DOHH2 (cell line): ENCODE data around the gene CSF2RB.

Experiments used
- H3F3A ChIP-seq: fragments of 200-600 bp; sonication (generic), shearing (Covaris generic); 2 replicates; pipeline ENCODE4 v1.6.0; 2016; ENCODE audit warnings: antibody characterized with exemption, mild to moderate bottlenecking; ENCODE audit not compliant: control insufficient read depth, insufficient read depth
- H3K27ac ChIP-seq: fragments of 200-600 bp; sonication (generic); 2 replicates; pipeline ENCODE4 v1.5.1; 2014; ENCODE audit warnings: low read depth, mild to moderate bottlenecking, low read length, moderate library complexity
- H3K27me3 ChIP-seq: fragments of 200-600 bp; sonication (generic); 2 replicates; pipeline ENCODE4 v1.6.1; 2014; ENCODE audit warnings: mild to moderate bottlenecking, low read length, mixed read lengths; ENCODE audit not compliant: control insufficient read depth
- H3K36me3 ChIP-seq: fragments of 200-600 bp; sonication (generic); 2 replicates; pipeline ENCODE4 v1.6.1; 2014; ENCODE audit warnings: mild to moderate bottlenecking, low read length, moderate library complexity, mixed read lengths; ENCODE audit not compliant: control insufficient read depth
- H3K4me1 ChIP-seq: fragments of 200-600 bp; sonication (generic); 2 replicates; pipeline ENCODE4 v1.6.1; 2014; ENCODE audit warnings: mild to moderate bottlenecking, low read length, mixed read lengths; ENCODE audit not compliant: control insufficient read depth
- H3K4me2 ChIP-seq: fragments of 200-600 bp; sonication (generic); 2 replicates; pipeline ENCODE4 v1.6.0; 2014; ENCODE audit warnings: mild to moderate bottlenecking, low read length, moderate library complexity
- H3K4me3 ChIP-seq: fragments of 200-600 bp; sonication (generic); 2 replicates; pipeline ENCODE4 v1.5.1; 2014; ENCODE audit warnings: mild to moderate bottlenecking, low read length, mixed read lengths
- H3K79me2 ChIP-seq: fragments of 200-600 bp; sonication (generic); 2 replicates; pipeline ENCODE4 v1.6.1; 2014; ENCODE audit warnings: mild to moderate bottlenecking, low read length, mixed read lengths; ENCODE audit not compliant: control insufficient read depth
- H3K9me2 ChIP-seq: fragments of 200-600 bp; sonication (generic); replicated peaks from 2 replicates; pipeline ENCODE4 v1.6.1; 2014; ENCODE audit warnings: mild to moderate bottlenecking, low read length, mixed read lengths; ENCODE audit not compliant: control insufficient read depth
- H3K9me3 ChIP-seq: fragments of 200-600 bp; sonication (generic); 2 replicates; pipeline ENCODE4 v1.6.1; 2014; ENCODE audit warnings: antibody characterized with exemption, low read length, mixed read lengths; ENCODE audit not compliant: control insufficient read depth, insufficient read depth
- H4K20me1 ChIP-seq: fragments of 200-600 bp; sonication (generic); 2 replicates; pipeline ENCODE4 v1.6.0; 2014; ENCODE audit warnings: low read depth, mild to moderate bottlenecking, antibody characterized with exemption, low read length, moderate library complexity; ENCODE audit not compliant: control insufficient read depth, insufficient read depth
- CTCF ChIP-seq: fragments of 200-600 bp; sonication (generic); IDR thresholded peaks from one replicate; pipeline ENCODE4 v1.5.1; 2014; ENCODE audit warnings: antibody characterized with exemption, mild to moderate bottlenecking, low read depth, low read length; ENCODE audit not compliant: poor library complexity, severe bottlenecking
- EZH2phosphoT487 ChIP-seq: fragments of 200-600 bp; sonication (generic); IDR thresholded peaks from 2 replicates; pipeline ENCODE4 v1.6.1; 2017; ENCODE audit warnings: borderline replicate concordance, mild to moderate bottlenecking, antibody characterized with exemption, low read length, moderate library complexity, mixed read lengths

CSF2RB gene

GRCh38 chr22:36922105-36922608, 8.7 kb downstream of the CSF2RB start:
- peaks cover 8% of the 10 kb centered on the region; the same call in 1 of the 2 replicates for H4K20me1 ChIP-seq
- peaks cover 50% of the 10 kb centered on the region for H3K79me2 ChIP-seq
- H3K4me2 ChIP-seq: no peak overlapping the region
- no peak overlapping the region for H3K27ac ChIP-seq
- 0 out of 2 replicates have a peak, but pooled peaks cover 3% of the 10 kb centered on the region for H3F3A ChIP-seq
- peaks cover 37% of the 10 kb centered on the region for H3K4me1 ChIP-seq
- H3K27me3 ChIP-seq: no peaks in the 10 kb centered on the region
- no peak for TF ChIP-seq CTCF
- TF ChIP-seq EZH2phosphoT487: no peak
- H3K9me2 ChIP-seq: no peaks in the 10 kb centered on the region
- H3K9me3 ChIP-seq: no peaks in the 10 kb centered on the region
- no peak overlapping the region for H3K4me3 ChIP-seq
- H3K36me3 ChIP-seq: peaks cover 88% of the 10 kb centered on the region

- 0 out of 2 replicates have a peak, but pooled peaks cover 3% of the 10 kb centered on the region for H3F3A ChIP-seq
- no peaks in the 10 kb centered on the region for H3K9me2 ChIP-seq
- TF ChIP-seq CTCF (no peak), EZH2phosphoT487 (no peak)
- H3K4me3 ChIP-seq: no peak overlapping the region
- peaks cover 91% of the 10 kb centered on the region for H3K36me3 ChIP-seq
- peaks cover 8% of the 10 kb centered on the region; the same call in 1 of the 2 replicates for H4K20me1 ChIP-seq
- H3K4me1 ChIP-seq: peaks cover 31% of the 10 kb centered on the region
- H3K4me2 ChIP-seq: no peak overlapping the region
- H3K79me2 ChIP-seq: peaks cover 45% of the 10 kb centered on the region
- no peaks in the 10 kb centered on the region for H3K27me3 ChIP-seq
- no peaks in the 10 kb centered on the region for H3K9me3 ChIP-seq
- H3K27ac ChIP-seq: no peak overlapping the region
Observed at GRCh38 chr22:36922711-36923110, 9.3 kb downstream of the CSF2RB start.

GRCh38 chr22:36923131-36923788, 9.8 kb downstream of the CSF2RB start:
- no peaks in the 10 kb centered on the region for H3K27me3 ChIP-seq
- H3K9me3 ChIP-seq: no peaks in the 10 kb centered on the region
- no peak overlapping the region for H3K4me3 ChIP-seq
- H3K27ac ChIP-seq: no peak overlapping the region
- peaks cover 26% of the 10 kb centered on the region for H3K4me1 ChIP-seq
- no peaks in the 10 kb centered on the region for H3K9me2 ChIP-seq
- H4K20me1 ChIP-seq: peaks cover 8% of the 10 kb centered on the region; the same call in 1 of the 2 replicates
- H3K36me3 ChIP-seq: peaks cover 92% of the 10 kb centered on the region
- TF ChIP-seq CTCF (no peak), EZH2phosphoT487 (no peak)
- H3K4me2 ChIP-seq: no peak overlapping the region
- H3K79me2 ChIP-seq: peaks cover 39% of the 10 kb centered on the region
- 0 out of 2 replicates have a peak, but pooled peaks cover 3% of the 10 kb centered on the region for H3F3A ChIP-seq
